ENCODE data around the gene GRB10. TPM values are rescaled to one million over a fixed set of nuclear protein-coding genes. Genes with fewer than 3 reads are reported as not detected.

The GRB10 gene
- total RNA-seq, 4 donors from 2014 or later = 54.0 to 69.1 (median 61.6) TPM

GRCh38 chr7:50723888-50724287 is 58.8 kb downstream of the GRB10 start:
- Histone ChIP-seq H3K4me3 (no peak overlapping the region), H3K27me3 (no peaks in the 10 kb centered on the region), H3K27ac (replicated peaks in 1 of 4) (no peak overlapping the region), H3K9me3 (no peaks in the 10 kb centered on the region), H3K4me1 (peaks cover 35 to 68% (median 57%) of the 10 kb centered on the region in 4 donors), H3K36me3 (peaks cover 0 to 4% (median 0%) of the 10 kb centered on the region in 4 donors)
- intact Hi-C loops (cut with DNase I) = no loop called here
- DNase-seq (ENCODE audit: extremely low spot score) = no peak
- TF ChIP-seq EP300 (IDR thresholded peaks at IDR 0.05) = no peak
- no peak for TF ChIP-seq CTCF (IDR thresholded peaks at IDR 0.05)
- TF ChIP-seq POLR2A (IDR thresholded peaks at IDR 0.05; ENCODE audit: low read depth) = no peak
- no peak for TF ChIP-seq POLR2AphosphoS5 (IDR thresholded peaks at IDR 0.05)
- whole genome bisulfite sequencing = 90% methylated on average over 9 of the region's 9 CpGs

GRCh38 chr7:50723173-50723572 is 59.5 kb downstream of the GRB10 start:
- H3K4me1 ChIP-seq = peaks cover 33 to 67% (median 57%) of the 10 kb centered on the region in 4 donors
- H3K27me3 ChIP-seq = no peaks in the 10 kb centered on the region
- H3K4me3 ChIP-seq = no peak overlapping the region
- DNase-seq (ENCODE audit: extremely low spot score) = no peak
- H3K27ac ChIP-seq (replicated peaks in 1 of 4) = no peak overlapping the region
- WGBS = 81% methylated on average over 4 of the region's 4 CpGs
- TF ChIP-seq POLR2AphosphoS5 (IDR thresholded peaks at IDR 0.05) (no peak), EP300 (IDR thresholded peaks at IDR 0.05) (no peak), CTCF (IDR thresholded peaks at IDR 0.05) (no peak), POLR2A (IDR thresholded peaks at IDR 0.05; ENCODE audit: low read depth) (no peak)
- intact Hi-C loops (cut with DNase I) = no loop called here
- H3K9me3 ChIP-seq = no peaks in the 10 kb centered on the region
- peaks cover 0 to 4% (median 0%) of the 10 kb centered on the region in 4 donors for H3K36me3 ChIP-seq

GRCh38 chr7:50721661-50722259 is 60.9 kb downstream of the GRB10 start:
- 63% methylated on average over 10 of the region's 10 CpGs for WGBS
- no peak for DNase-seq (ENCODE audit: extremely low spot score)
- Histone ChIP-seq H3K9me3 (no peaks in the 10 kb centered on the region), H3K4me1 (peaks cover 33 to 55% (median 47%) of the 10 kb centered on the region in 4 donors), H3K36me3 (peaks cover 0 to 4% (median 0%) of the 10 kb centered on the region in 4 donors), H3K27ac (replicated peaks in 1 of 4) (no peak overlapping the region), H3K4me3 (no peak overlapping the region), H3K27me3 (no peaks in the 10 kb centered on the region)
- intact Hi-C loops (cut with DNase I) = no loop called here
- no peak for TF ChIP-seq EP300 (IDR thresholded peaks at IDR 0.05)
- no peak for TF ChIP-seq POLR2A (IDR thresholded peaks at IDR 0.05; ENCODE audit: low read depth)
- TF ChIP-seq POLR2AphosphoS5 (IDR thresholded peaks at IDR 0.05) = no peak
- TF ChIP-seq CTCF (IDR thresholded peaks at IDR 0.05) = no peak

GRCh38 chr7:50721160-50721559 is 61.5 kb downstream of the GRB10 start:
- Histone ChIP-seq H3K27ac (replicated peaks in 1 of 4) (no peak overlapping the region), H3K36me3 (peaks cover 0 to 4% (median 0%) of the 10 kb centered on the region in 4 donors), H3K27me3 (no peaks in the 10 kb centered on the region), H3K4me1 (peaks cover 30 to 49% (median 42%) of the 10 kb centered on the region in 4 donors), H3K9me3 (no peaks in the 10 kb centered on the region), H3K4me3 (no peak overlapping the region)
- TF ChIP-seq CTCF (IDR thresholded peaks at IDR 0.05) (no peak), EP300 (IDR thresholded peaks at IDR 0.05) (no peak), POLR2AphosphoS5 (IDR thresholded peaks at IDR 0.05) (no peak), POLR2A (IDR thresholded peaks at IDR 0.05; ENCODE audit: low read depth) (no peak)
- intact Hi-C loops (cut with DNase I) = no loop called here
- WGBS = 94% methylated on average over 10 of the region's 10 CpGs
- DNase-seq (ENCODE audit: extremely low spot score) = no peak

- WGBS = 93% methylated on average over 7 of the region's 7 CpGs
- H3K4me3 ChIP-seq = no peak overlapping the region
- no peak for TF ChIP-seq POLR2AphosphoS5 (IDR thresholded peaks at IDR 0.05)
- no peak for TF ChIP-seq CTCF (IDR thresholded peaks at IDR 0.05)
- TF ChIP-seq EP300 (IDR thresholded peaks at IDR 0.05) = no peak
- no peak for TF ChIP-seq POLR2A (IDR thresholded peaks at IDR 0.05; ENCODE audit: low read depth)
- H3K4me1 ChIP-seq = peaks cover 29 to 47% (median 37%) of the 10 kb centered on the region in 4 donors
- no peak overlapping the region for H3K27ac ChIP-seq (replicated peaks in 1 of 4)
- DNase-seq (ENCODE audit: extremely low spot score) = no peak
- H3K9me3 ChIP-seq = no peaks in the 10 kb centered on the region
- H3K36me3 ChIP-seq = peaks cover 0 to 4% (median 0%) of the 10 kb centered on the region in 4 donors
- intact Hi-C loops (cut with DNase I) = no loop called here
- H3K27me3 ChIP-seq = no peaks in the 10 kb centered on the region
These were observed 62.4 kb downstream of the GRB10 start for GRCh38 chr7:50720295-50720694.
